GM12875 (cell line): ENCODE data around the gene SH3RF1.

Source experiments
- H3K4me3 ChIP-seq: one replicate; pipeline ENCODE4 v1.5.1; 2011; ENCODE audit warnings: low read depth, low read length, control low read depth
- CTCF ChIP-seq: IDR thresholded peaks from 2 replicates; pipeline ENCODE4 v1.5.1; 2011; ENCODE audit warnings: low read depth, mild to moderate bottlenecking, control low read depth, inconsistent platforms, low read length, moderate library complexity, borderline replicate concordance; ENCODE audit not compliant: insufficient read depth

The SH3RF1 gene

DNA sequence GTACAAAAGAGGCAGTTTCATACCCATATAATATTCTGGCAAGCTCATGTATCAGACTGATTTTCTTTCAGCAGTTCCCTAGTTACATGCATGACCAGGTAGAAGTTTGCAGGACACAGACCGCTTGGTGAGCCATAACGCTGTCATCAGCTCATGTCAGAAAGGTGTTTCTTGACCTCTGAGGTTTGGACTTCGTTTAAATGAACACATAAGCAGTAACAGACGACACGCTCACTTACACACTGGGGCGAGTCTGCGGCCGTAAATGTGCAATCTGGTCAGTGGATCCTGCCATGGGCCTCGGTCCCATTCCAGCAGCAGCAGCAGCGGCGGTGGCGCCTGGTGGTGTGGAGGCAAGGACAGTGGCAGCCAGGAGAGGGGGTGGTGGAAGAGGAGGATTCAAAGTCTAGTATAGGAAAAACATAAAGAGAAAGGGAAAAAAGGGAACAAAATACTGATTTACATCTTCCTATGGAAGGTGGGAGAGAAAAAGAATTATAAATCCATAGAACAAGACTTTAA, 148.8 kb downstream of the SH3RF1 start:
- TF ChIP-seq CTCF = no peak
- no peak overlapping the region for H3K4me3 ChIP-seq

GRCh38 chr4:169120624-169121023, 150.1 kb downstream of the SH3RF1 start:
- no peak for TF ChIP-seq CTCF
- H3K4me3 ChIP-seq = no peak overlapping the region

DNA sequence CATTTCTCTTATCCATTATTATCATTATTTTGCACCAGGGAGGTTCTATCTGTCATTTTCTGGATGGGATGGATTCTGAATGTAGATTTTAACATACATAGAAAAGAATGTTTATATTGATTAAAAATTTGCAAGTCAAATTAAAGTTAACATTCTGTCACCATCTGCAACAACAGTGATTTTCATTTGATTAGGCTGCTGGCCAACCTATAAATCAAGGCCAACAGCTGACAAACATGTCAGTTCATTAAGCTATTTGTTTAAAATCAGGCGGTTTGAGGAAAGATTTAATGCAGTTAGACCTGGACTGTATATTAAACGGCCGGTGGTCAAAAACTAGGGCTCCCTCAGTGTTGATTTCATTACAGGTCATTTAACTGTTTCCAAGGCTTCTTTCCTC, 151.2 kb downstream of the SH3RF1 start:
- H3K4me3 ChIP-seq = no peak overlapping the region
- no peak for TF ChIP-seq CTCF

GRCh38 chr4:169117591-169118081, 153.1 kb downstream of the SH3RF1 start:
- no peak overlapping the region for H3K4me3 ChIP-seq
- no peak for TF ChIP-seq CTCF

DNA sequence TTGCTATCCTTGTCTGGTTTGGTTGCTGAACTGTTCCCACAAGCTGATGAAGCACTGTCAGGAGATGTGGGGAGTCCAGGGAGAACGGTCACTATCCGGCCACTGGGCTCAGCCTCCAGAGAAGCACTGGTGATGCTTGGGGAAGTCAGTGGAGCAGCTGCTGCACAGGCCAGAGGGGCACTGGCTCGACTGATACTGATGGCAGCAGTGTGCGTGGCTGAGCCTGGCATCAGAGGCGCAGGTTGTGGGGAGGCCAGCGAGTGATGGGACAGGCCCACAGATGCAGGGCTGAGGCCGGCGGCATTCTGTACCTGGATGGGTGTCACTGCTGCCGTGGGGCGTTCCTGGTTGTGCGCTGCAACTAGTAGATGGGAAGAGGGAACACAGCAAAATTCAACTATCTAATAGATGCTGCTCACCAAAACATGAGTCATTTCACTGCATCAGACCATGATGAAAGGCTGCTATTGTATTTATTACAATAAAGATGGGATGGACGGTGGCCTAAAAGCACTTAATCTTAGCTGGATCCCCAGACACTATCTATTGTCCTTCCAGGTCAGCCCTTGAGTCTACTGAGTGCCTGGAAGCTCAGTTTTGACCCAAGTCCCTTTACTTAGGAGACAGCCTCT, 154.4 kb downstream of the SH3RF1 start:
- no peak for TF ChIP-seq CTCF
- no peak overlapping the region for H3K4me3 ChIP-seq

- TF ChIP-seq CTCF = no peak
- no peak overlapping the region for H3K4me3 ChIP-seq
Observed at GRCh38 chr4:169115897-169116254, 154.9 kb downstream of the SH3RF1 start.

GRCh38 chr4:169115144-169115896, 155.4 kb downstream of the SH3RF1 start:
- TF ChIP-seq CTCF = no peak
- no peak overlapping the region for H3K4me3 ChIP-seq
